GM21360 (cell line): ENCODE data around the gene TNFRSF6B.

ENCODE experiments used
- ATAC-seq: cut with Tn5 transposase; IDR thresholded peaks from one replicate; pipeline ENCODE4 v1.9.1; 2021; ENCODE audit warnings: mild to moderate bottlenecking, moderate library complexity; ENCODE audit not compliant: unreplicated experiment

Gene TNFRSF6B

DNA sequence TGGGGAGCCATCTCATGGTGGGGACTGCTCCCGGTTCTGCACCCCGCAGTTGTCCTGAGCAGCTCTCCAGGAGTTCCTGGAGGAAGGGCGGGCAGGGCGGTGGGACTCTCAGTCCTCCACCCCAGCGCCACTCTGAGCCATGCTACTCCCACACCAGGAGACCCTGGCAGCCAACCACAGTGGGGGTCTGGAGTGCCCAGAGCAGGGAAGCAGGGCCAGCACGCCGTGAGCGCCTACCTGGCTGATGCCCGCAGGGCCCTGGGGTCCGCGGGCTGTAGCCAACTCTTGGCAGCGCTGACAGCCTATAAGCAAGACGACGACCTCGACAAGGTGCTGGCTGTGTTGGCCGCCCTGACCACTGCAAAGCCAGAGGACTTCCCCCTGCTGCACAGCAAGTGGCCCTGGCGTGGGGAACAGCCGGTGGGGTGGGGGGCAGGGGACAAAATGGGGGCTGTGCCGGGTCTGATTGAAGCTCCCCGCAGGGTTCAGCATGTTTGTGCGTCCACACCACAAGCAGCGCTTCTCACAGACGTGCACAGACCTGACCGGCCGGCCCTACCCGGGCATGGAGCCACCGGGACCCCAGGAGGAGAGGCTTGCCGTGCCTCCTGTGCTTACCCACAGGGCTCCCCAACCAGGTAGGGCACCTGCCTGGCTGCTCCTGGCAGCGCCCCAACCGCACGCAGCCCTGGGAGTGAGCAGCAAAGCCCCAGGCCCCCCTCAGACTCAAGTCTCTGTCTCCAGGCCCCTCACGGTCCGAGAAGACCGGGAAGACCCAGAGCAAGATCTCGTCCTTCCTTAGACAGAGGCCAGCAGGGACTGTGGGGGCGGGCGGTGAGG lies 1.6 kb upstream of the TNFRSF6B start:
- ATAC-seq = no peak

DNA sequence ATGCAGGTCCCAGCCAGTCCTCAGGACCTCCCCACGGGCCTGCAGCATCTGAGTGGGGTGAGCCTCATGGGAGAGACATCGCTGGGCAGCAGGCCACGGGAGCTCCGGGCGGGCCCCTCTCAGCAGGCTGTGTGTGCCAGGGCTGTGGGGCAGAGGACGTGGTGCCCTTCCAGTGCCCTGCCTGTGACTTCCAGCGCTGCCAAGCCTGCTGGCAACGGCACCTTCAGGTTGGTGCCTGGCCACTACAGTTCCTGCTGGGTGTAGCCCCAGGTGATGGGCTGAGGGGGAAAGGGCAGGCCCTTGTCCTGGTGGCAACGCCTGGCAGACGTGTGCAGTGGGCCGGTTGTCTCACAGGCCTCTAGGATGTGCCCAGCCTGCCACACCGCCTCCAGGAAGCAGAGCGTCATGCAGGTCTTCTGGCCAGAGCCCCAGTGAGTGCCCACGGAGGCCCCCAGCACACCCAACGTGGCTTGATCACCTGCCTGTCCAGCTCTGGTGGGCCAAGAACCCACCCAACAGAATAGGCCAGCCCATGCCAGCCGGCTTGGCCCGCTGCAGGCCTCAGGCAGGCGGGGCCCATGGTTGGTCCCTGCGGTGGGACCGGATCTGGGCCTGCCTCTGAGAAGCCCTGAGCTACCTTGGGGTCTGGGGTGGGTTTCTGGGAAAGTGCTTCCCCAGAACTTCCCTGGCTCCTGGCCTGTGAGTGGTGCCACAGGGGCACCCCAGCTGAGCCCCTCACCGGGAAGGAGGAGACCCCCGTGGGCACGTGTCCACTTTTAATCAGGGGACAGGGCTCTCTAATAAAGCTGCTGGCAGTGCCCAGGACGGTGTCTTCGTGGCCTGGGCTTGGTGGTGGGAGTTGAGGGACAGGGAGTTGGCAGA lies 787 bp upstream of the TNFRSF6B start:
- ATAC-seq = no peak

DNA sequence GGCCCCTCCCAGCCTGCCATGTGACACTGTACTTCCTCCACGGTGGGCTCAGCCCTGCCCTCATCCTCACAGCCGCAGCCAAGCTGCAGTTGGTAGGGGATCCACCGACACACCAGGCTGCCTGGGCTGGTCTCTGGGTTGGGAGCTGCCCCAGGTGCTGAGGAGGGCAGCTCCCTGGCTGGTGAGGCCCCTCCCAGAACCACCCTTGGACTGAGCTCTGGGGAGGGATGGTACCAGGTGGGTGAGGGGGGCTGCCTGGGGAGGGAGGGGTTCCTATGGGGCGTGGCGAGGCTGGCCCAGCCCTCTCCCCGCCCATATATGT lies 185 bp upstream of the TNFRSF6B start:
- ATAC-seq = no peak

DNA sequence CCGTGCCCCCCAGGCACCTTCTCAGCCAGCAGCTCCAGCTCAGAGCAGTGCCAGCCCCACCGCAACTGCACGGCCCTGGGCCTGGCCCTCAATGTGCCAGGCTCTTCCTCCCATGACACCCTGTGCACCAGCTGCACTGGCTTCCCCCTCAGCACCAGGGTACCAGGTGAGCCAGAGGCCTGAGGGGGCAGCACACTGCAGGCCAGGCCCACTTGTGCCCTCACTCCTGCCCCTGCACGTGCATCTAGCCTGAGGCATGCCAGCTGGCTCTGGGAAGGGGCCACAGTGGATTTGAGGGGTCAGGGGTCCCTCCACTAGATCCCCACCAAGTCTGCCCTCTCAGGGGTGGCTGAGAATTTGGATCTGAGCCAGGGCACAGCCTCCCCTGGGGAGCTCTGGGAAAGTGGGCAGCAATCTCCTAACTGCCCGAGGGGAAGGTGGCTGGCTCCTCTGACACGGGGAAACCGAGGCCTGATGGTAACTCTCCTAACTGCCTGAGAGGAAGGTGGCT lies 960 bp downstream of the TNFRSF6B start:
- ATAC-seq = no peak

DNA sequence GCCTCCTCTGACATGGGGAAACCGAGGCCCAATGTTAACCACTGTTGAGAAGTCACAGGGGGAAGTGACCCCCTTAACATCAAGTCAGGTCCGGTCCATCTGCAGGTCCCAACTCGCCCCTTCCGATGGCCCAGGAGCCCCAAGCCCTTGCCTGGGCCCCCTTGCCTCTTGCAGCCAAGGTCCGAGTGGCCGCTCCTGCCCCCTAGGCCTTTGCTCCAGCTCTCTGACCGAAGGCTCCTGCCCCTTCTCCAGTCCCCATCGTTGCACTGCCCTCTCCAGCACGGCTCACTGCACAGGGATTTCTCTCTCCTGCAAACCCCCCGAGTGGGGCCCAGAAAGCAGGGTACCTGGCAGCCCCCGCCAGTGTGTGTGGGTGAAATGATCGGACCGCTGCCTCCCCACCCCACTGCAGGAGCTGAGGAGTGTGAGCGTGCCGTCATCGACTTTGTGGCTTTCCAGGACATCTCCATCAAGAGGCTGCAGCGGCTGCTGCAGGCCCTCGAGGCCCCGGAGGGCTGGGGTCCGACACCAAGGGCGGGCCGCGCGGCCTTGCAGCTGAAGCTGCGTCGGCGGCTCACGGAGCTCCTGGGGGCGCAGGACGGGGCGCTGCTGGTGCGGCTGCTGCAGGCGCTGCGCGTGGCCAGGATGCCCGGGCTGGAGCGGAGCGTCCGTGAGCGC lies 1.6 kb downstream of the TNFRSF6B start:
- ATAC-seq = no peak

DNA sequence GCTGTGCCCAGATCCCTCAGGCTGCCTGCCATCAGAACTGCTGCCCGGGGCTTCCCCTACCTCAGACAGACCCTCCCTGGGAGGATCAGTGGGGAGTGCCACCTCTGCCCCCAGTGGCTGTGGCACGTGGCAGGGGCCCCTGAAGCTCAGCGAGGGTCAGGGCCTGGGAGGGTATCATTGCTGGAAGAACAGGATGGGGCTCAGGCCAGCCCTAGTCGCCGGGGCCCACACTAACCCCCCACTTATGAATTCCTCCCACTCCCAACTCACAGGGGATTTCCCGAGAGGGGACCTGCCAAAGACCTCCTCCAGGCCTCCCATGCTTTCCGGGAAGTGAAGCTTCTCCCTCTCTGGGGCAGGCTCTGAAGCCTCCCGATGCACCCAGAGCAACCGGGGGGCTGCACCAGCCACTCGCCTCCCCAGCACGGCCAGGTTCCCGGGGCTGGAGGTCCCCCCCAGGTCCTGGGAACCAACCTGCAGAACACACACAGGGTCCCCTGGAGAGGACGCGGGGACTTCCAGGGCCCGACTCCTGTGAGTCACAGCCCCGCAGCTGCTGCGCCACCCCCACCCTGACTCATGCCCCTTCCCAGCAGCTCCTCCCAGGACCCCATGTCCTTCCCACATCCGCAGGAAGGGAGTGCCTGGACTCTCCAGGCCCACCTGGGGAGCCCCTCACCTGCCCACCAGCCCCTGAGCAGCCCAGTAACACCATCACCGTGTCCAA lies 2.5 kb downstream of the TNFRSF6B start:
- ATAC-seq = no peak

DNA sequence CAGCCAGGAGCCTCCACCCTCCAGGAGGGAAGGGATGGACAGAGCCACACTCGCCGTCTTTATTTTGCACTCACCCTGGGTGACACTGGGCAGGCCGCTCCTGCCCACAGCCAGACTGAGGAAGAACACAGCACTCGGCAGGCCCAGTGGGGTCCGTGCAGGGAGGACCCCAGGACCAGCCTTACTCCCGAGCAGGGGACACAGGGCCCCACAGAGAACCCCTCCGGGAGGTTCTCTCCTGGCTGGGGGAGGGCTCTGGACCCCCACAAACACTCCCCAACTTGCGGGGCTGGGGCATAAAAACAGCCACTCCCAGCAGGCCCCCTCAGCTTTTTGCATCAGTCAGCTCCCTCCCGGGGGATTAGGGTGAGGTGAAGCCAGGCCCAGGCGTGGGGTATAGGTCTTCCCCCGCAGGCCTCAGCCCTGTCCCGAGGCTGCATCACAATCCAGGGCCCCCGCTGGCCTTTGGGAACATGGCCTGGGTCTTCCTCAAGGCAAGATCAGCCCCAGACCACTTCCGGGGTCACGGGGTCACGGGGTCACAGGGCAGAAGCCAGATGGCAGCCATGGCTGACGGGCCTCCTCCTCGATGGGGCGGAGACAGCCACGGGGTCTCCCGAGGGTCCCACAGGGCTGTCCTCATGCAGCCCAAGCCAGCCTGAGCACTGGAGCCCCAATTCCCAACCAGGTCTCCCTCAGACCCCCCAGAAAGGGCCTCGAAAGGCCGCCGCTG lies 3.2 kb downstream of the TNFRSF6B start:
- no peak for ATAC-seq

DNA sequence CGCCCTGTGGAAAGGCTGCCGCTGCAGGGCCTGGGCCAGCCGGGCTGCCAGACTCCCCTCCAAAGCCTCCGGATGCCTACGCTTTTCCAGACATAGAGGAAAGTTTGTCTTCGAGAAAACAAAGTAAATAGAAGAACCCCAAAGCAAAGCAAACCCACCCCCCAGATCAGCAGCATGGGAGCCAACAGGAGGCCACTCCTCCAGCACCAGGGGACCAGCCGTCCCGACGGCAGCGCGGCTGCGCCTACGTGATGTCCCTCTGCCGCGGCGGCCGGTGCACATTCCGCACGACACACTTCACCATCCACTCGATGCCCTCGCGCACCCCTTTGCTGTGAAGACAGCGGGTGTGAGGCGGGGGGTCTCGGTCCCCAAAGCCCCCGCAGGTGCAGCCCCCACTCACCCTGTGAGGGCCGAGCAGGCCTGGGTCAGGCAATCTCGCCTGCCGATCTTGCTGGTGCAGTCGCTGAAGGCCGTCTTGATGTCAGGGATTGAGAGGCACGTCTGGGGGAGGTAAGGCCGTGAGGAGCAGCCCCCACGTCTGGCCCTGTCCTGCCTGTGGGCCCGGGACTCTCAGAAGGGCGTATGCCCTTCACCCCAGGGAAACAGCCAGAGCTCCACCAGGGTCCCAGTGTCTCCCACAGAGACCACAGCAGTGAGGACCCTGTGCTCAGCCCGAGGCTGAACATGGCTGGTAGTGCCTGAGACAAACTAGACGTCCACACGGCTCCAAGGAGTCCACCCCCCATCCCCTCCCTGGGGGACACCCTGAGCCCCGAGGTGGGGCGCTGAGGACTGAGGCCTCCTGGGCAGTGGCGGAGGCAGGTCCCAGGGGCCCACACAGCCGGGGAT lies 4.0 kb downstream of the TNFRSF6B start:
- ATAC-seq = no peak

DNA sequence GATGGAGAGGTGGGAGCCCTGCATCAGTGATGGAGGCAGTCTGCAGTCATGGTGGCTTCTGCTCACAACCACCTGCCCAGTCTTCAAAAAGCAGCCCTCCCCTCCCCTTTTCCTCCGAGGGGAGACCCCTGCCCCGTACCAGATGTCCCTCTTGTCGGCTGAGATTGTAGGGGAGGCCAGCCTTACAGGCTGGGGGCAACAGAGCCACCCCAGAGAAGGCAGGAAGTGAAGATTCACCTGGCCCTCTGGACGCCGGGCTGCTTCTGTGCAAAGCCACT lies 4.5 kb downstream of the TNFRSF6B start:
- ATAC-seq = no peak

DNA sequence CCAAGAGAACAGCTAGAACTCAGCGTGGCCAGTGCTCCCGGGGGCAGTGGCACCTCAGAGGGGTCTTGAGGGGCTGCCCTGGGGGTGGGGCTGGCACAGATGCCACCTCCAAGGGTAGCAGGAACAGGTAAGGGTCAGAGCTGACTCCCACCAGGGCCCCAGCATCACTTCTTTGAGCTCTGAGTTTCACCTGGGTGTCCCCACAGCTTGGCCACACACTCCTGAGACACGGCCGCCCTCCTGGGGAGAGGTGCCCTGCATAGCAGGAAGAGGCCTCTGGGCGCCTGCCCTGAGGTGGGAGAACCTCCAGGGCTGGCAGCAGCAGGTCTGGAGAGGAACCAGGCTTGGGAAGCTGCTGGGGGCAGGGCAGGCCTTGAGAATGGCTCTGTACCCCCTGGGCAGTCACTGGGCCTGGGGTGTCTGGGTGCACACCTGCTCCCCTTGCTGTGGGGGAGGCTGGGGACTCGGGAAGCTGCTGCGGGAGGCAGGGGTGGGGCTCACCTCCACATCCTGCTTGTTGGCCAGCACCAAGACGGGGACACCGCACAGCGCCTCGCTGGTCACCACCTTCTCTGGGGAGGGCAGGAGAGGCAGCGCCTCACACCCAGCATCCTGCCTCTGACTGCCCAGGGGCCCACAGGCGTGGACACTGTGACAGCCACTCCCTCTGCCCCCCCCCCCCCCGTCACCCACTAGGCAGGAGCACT lies 5.0 kb downstream of the TNFRSF6B start:
- ATAC-seq = no peak

DNA sequence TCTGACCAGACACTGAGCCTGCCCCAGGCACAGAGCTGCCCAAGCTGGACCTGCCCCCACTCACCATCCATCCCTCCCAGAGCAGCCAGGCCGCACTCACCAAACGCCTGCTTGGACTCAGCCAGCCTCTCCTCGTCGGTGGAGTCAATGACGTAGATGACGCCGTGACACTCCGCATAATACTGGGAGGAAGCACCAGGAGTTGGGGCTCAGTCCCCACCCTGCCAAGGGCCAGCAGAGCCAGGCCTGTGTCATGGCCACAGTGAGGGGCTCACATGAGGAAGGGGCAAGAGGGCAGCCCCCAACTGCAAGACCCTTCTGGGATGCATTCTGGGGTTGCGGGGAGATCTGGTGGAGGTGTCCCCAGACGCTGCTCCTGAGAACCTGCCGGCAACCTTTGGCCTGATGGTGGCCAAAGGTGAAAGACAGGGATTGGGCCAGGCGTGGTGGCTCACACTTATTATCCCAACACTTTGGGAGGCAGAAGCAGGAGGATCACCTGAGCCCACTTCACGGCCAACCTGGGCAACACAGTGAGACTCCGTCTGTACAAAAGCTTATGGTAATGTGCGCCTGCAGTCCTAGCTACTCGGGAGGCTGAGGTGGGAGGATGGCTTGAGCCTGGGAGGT lies 5.7 kb downstream of the TNFRSF6B start:
- ATAC-seq = no peak

DNA sequence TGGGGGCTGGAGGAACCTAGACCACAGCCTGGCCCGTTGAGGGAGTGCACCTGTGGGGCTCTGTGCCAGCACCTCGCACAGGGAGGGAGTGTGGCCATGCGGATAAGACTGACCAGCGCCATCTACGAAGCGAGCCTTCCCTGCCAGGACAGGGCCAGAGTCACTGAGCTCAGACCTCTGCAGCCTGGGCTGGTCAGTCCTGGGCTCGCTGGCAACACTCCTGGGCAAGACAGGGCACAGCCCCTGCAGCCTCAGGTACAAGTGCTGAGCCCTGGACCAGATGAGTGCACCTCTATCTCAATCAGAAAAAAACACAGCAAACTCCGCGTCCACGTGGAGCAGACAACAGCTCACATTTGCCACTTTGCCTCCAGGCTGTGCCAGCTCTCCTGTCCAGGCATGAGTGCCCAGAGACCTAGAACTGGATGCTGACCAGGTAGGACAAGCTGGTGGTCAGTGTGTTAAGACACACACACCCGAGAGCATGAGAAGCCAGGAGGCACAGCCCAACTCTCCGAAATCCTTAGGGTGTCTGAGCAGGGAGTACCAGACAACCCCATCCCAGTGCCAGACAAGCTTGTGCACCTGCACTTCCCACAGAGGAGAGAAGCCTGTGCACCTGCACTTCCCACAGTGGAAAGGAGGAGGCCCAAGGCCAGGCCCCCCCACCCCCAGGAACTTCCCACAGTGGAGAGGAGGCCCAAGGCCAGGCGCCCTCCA lies 6.5 kb downstream of the TNFRSF6B start:
- ATAC-seq = no peak

DNA sequence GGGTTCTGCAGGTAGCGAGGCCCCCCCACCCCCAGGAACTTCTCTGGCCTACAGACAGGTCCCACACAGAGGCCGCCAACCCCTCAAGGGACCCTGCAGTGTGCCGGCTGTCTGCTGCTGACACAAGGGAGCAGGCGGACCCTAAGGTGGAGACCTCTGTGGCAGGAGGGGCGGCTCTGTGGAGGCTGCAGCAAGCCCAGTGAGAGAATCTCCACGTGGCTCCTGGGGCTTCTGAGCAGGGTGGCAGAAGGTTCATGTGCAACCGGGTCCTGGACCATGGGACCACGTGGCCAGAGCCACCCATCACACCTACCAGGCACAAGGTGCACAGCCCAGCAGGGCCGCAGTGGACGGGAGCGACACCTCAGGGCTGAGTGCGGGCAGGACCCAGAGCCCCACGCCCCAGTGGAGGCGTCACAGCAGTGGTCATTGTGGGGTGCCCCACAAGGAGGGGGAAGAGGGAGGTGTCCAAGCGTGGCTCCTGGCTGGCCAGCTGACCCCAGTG lies 7.1 kb downstream of the TNFRSF6B start:
- ATAC-seq = no peak

DNA sequence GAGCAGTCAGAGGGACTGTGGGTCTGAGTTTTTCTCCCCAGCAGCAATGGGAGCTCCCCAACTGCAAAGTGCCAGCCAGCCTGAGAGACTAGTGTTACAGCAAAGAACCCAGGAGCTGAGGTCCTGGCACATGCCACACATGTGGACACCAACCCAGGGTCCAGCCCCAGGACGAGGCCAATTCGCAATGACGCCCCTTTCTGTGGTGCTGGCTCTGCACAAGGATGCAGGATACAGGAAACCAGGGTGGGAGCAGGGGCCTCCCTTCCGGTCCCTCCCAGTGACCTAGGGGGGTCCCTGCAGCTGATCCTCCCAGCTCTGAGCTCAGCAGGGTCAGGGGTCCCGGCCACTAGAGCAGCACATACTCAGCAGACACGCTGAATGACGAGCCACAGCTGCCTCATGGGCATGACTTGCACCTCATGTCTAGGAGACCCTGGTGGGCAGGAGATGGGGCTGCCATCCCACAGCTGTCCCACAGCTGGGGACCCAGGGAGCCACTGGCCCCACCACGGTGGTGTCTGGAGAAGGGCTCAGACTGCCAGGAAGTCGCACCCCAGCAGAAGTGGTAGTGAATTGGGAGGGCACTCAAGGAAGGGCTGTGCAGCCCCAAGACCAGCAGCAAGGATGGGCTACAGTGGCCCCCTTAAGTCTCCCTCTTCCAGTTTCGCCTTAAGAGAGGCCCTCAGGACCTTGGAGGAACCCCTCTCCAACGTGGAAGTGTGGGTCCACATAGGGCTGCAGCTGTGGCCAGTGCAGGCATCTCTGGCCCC lies 7.7 kb downstream of the TNFRSF6B start:
- no peak for ATAC-seq

DNA sequence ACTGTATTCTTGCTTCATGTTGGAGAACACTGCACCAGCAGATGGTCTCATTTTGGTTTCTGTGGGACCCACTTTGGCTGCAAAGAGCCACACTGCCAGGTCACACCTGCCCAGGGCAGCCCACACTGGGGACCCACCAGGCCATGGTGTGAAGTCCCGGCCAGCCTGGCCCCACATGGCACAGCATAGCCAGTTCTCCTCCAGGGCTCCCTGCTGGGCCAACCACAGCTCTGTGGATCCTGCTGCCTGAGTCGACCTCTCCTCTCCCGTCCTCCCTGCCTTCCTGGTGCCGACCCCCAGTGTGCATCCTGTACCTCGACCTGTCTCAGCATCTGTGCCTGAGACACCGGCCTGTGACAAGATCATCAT lies 8.3 kb downstream of the TNFRSF6B start:
- no peak for ATAC-seq

DNA sequence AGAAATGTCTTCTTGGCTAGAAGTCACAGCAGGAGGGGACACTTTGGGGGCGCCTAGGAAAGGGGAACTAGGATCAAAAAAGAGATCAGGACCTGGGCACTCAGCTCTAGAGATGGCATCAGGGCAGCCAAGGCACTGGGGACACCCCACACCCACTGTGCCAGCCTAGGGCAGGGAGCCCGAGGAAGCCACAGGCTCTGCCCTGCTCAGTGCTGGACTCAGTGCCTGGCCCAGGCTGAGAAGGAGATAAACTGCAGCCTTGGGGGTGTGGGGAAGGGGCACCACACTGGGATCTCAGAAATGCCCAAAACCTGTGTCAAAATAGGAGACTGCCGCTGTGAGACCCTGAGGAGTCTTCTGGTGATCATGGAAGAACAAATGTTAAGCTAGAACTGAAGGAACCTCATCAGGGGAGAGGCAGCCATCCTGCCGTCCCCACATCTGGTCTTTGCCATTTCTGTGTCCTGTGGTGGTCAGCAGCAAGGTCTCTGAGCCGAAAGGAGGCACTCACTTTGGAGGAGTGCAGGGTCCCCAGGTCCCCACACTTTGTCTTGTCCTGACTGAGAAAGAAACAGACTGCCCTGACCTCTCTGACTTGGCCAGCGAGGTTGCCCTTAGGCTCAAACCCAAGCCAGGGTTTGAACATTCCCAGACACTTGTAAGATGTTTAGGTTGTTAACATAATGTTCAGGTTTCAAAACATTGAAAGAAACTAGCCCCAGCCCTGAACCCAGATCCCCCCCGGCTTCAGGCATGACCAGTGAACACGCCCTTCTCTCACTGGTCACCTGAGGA lies 9.0 kb downstream of the TNFRSF6B start:
- ATAC-seq = no peak
